ENCODE data around the gene SNX9. TPM values are rescaled to one million over a fixed set of nuclear protein-coding genes. Genes with fewer than 3 reads are reported as not detected.

SNX9 gene
- total RNA-seq = 10 to 100 TPM; 18.3 to 20.4 TPM

DNA sequence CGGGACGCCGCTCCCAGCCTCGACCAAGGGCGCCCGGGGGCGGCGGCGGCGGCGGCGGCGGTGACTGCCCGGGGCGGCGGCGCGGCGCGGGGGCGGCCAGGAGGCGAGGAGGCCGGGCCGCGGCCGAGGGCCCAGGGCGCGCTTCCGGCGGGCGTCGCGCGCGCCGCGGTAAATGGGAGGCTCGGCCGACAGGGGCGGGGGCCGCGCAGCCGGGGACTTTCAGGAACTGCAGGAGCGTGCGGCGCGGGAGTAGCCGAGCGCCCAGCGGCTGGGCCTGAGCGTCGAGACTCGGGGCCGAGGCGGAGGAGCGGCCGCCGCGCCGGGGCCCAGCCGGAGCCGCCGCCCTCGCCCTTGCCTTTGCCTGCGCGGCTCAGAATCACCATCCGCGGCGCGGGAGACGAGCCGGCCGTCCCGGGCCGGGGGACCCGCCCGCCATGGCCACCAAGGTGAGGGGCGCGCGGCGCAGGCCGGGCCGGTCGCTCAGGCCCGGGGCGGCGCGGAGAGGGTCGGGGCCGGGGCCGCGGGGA is at the start of gene SNX9:
Gene SNX9, plus strand, starts transcription at position 246 of the 527 bp plus-strand sequence. Its CDS starts 189 bp downstream, at position 435.

DNA sequence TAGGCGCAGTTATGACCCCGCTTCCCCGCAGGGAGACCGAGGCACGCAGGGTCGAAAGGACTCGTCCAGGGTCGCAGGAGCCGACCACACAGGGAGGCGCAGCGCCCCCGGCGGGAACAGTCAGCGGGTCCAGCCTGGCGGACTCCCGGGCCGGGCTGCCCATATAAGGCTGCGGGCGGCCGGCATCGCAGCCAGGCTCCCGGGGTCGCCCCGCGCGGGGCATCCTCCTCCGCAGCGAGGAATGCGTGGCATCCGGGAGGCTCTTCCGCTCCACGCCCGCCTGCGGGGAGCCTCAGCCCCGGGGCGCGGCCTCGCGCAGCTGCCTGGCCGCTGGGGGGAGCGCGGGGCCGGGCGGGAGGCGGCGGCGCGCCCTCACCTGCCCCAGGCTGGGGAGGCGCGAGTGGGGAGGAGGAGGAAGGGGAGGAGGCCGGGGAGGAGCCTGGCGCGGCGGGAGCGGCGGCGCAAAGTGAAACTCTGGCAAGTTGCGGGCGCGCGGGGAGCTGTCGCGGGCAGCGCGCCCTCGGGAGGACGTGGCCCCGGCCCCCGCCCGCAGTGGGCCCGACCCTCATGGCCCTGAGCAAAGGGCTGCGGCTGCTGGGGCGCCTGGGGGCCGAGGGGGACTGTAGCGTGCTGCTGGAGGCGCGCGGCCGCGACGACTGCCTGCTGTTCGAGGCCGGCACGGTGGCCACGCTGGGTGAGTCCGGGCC is 158.5 kb downstream of the SNX9 start, which contains the start of gene SYNJ2:
Gene SYNJ2, plus strand, starts transcription at position 469 of the 707 bp plus-strand sequence. Its CDS starts 99 bp downstream, at position 568.

Other genes starting within 250 kb of the SNX9 start
- gene SYNJ2, start 158.6 kb downstream of the SNX9 start, total RNA-seq = 10 to 100 TPM; 31.7 to 32.0 TPM

Data from activated naive CD4-positive, alpha-beta T cell treated with anti-CD3 and anti-CD28 coated beads, Interleukin-2, amount 10 ng/mL, durations not matched to agents 5 hours and 36 hours (primary cell).